Heart left ventricle (tissue), 13 donors: Measurements from ENCODE around the gene PLA2G4A.

Experiments used
- POLR2A ChIP-seq, 2 donors: fragments of 450-650 bp; IDR thresholded peaks; one replicate each; pipeline ENCODE4 v1.6.1; 2017; ENCODE audit warnings: antibody characterized with exemption in 2 of 2, mild to moderate bottlenecking in 2 of 2, moderate library complexity in 2 of 2
- TF ChIP-seq, protein P1 (sequence below), 12 donors: fragments of 200-600 bp; sonication (generic) in 4 of 12; IDR thresholded peaks; one replicate each; pipeline versions ENCODE4 v1.5.0 to v1.8.0; 2018 to 2022; ENCODE audit warnings: antibody characterized with exemption in 12 of 12, mild to moderate bottlenecking in 5 of 12
- donor health status: ischemic (EF 13 %, LVEDD 7.1; RV severe dilation, severe dysfunction).
- donor health status: DM: no; HTN: yes; CAD: no.
- donor health status: DM: no; HTN: no; CAD: no.
- donor health status: ischemic (EF 25% LVEDD 6.9; RV normal size, moderate dysfunction).
- donor health status: ischemic (EF 25% LVEDD 5.7; RV mildly dilated, moderate dysfunction).
- donor health status: ischemic (EF 35%, LVEDD 5.7; RV mildly dilated, moderate dysfunction).
- donor health status: nonischemic (EF 11% LVEDD 7.7; RV severe dilation, severe dysfunction).
- donor health status: DM: yes; HTN: yes; CAD: no.
- donor health status: PGD.
- donor health status: ischemic (EF 29% LVEDD 5.4; RV normal size, mild dysfunction).
- donor health status: nonischemic (EF 23%, LVEDD 6.1; RV moderate dilation, normal function).

DNA sequence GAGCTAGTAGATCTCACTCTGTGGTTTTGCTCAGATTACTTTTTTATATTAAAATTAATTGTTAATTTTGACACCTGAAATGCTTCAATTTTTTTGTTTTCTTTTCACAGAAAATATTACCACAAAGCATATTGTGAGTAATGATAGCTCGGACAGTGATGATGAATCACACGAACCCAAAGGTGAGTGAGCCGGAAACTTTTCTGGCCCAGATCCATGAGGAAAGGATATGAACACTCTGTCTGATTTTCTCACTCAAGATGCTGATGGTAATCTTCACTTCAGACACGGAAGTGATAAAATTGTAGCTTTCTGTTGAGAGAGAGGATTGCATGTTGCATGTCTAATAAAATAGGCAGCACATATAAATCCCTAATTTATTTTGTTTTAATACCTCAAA lies 121.8 kb downstream of the PLA2G4A start:
- TF ChIP-seq POLR2A (IDR thresholded peaks at IDR 0.05), result no peak
- TF ChIP-seq, protein P1, sequence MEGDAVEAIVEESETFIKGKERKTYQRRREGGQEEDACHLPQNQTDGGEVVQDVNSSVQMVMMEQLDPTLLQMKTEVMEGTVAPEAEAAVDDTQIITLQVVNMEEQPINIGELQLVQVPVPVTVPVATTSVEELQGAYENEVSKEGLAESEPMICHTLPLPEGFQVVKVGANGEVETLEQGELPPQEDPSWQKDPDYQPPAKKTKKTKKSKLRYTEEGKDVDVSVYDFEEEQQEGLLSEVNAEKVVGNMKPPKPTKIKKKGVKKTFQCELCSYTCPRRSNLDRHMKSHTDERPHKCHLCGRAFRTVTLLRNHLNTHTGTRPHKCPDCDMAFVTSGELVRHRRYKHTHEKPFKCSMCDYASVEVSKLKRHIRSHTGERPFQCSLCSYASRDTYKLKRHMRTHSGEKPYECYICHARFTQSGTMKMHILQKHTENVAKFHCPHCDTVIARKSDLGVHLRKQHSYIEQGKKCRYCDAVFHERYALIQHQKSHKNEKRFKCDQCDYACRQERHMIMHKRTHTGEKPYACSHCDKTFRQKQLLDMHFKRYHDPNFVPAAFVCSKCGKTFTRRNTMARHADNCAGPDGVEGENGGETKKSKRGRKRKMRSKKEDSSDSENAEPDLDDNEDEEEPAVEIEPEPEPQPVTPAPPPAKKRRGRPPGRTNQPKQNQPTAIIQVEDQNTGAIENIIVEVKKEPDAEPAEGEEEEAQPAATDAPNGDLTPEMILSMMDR (IDR thresholded peaks at IDR 0.05), result no peak
